NCI-H146 treated with DMSO at 0.1 percent for 48 hours (cell line): ENCODE data around the gene HAUS3.
"Not testable (repeated sequence)": the region's sequence is repeated elsewhere in the genome, so short reads cannot be mapped to it uniquely, and the experiment has no call there.

Source experiments
- DNase-seq: peaks from one replicate; lab custom pipeline; 2025; ENCODE audit not compliant: unreplicated experiment; lab: John Stamatoyannopoulos, UW

Gene HAUS3

DNA sequence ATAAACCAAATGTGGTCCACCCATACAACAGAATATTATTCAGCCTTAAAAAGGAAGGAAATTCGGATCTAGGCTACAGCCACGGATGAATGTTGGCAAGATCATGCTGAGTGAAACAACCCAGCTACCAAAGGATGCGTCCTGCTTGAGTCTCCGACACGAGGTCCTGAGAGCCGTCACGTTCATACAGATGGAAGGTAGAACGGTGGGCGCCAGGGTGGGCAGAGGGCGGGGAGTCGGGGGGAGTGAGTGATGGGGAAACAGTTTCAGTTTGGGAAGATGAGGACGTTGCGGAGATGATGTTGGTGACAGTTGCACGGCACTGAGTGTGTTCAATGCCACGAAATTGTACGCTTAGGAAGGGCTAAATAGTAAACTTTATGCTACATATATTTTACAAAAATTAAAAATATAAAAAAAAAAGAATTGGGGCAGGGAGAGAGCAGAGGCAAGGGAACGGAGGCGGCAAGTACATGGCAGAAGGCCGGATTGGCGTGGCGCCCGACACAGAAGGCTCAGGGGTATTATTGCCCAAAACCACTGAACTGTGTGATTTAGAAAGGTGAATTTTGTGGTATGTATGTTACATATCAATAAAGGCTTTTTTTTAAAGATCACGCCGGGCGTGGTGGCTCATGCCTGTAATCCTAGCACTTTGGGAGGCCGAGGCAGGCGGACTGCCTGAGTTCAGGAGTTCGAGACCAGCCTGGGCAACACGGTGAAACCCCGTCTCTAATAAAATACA, 34.8 kb upstream of the HAUS3 start:
- no peak for DNase-seq

DNA sequence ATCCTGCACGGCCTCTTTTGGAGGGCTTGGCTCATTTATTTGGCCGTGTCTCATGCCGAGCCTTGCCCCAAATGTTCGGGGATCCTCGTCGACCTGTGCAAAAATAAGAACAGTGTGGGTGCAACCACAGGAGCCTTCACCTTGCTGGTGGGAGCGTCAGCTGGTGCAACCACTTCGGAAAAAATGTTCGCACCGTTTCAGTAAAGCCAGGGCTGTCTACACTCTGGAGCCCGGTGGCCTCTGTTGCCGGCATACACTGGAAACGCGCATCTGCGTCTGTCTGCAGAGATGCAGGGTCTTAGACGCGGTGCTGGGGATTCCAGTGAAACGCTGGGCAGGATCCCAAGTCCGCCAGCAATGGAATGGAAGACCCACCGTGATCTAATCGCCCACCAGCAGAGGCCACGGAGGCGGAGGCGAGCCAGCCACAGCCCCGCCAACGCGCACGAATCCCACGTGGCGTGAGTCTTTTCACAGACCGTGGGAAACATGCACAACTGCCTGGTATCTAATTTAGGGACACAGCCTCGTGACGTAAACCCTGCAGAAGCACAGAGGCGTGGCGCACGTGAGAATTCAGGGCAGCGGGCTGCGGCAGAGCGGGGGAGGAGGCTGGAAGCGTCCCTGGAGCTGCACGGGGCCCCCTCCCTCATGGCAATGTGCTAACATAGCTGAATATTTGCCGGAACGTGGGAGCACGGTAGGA, 33.8 kb upstream of the HAUS3 start:
- DNase-seq: no peak

DNA sequence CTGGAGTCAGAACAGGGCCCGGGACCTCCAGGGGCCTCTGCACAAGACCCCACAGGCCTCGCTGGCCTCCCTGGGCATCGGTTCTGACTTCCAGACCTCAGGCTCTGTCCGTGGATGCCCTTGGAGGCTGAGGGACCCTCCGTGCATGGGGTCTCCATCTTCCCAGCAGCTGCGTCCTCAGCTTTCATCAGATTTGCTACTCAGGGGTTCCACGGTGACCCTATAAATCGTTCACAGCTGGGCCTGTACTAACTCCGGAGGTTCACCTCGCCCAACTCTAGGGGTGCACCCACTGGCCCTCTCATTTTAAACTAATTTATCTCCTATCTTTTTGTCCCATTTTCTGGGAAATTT, 33.1 kb upstream of the HAUS3 start:
- DNase-seq: not testable (repeated sequence)

DNA sequence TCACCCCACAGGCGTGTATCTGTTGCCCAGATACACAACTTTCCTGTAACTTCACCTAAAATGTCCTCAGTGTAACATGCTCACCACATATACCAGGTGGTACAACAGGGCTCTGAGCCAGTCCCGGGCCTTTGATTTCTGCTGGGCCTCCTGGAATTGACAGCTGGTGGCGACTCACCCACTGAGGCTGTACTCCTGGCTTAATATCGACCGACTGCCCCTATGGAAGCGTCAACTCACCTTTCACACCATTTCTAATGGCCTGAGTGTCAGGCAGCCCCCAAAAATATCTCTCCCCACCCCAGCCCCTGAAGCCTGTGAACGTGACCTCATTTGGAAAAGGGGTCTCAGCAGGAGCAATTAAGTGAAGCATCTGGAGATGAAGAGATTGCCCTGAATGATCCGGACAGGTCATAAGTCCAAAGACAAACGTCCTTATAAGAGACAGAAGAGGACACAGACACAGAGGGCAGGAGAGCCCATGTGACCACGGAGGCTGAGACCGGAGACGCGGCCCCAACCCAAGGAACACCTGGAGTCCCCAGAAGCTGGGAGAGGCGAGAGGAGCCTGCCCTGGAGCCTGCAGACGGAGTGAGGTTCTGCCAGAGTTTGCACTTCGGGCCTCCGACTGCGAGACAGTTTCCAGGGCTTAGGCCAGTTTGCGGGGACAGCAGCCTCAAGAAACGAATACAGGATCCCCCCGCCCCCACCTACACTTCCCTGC, 32.6 kb upstream of the HAUS3 start:
- DNase-seq: no peak

DNA sequence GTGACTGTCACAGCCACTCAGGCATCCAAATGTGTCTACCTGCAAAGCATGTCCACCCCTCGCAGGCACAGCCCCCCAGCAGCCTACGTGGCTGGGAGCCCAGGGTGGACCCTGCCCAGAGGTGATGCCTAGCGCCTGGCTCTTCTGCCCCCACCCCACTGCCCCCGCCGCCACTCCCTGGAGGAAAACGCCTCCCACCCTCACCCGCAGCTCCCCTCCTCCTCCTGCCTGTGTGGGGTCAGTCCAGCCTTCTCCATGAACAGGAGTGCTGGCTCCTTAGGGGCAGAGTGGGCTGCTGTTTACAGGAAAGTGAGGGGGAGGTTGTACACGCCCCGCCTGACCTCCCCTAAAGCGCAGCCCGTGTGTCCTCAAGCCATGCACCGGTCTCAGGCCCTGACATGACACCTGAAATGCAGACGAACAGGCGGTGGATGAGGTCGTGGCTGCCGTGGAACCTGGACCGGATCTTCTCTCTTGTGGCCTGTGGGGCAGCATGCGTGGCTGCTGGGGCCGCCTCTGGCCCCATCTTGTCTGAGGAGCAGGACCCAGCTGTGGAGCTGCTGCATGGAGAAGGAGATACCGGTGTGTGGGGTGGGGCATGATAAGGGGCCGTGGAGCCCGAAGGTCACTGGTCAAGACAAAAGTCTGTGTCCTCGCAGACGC, 31.9 kb upstream of the HAUS3 start:
- no peak for DNase-seq

DNA sequence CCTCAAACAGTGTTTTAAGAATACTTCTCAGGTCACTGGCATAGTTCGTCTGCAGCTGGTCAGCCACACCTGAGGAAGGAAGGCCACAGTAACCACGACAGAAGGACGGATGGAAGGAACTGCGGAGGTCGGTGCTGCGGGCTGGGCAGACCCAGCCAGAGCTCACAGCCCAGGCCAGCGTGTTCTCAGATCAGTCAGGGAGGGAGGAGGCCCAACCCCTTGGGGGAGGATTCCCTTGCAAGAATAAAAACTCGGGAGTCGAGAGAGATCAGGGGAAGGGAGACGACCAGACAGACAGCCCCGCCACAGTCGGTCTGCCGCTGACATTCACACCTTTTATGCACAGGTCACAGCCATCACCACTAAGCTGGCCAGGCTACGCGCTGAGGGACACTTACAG, 31.3 kb upstream of the HAUS3 start:
- no peak for DNase-seq

DNA sequence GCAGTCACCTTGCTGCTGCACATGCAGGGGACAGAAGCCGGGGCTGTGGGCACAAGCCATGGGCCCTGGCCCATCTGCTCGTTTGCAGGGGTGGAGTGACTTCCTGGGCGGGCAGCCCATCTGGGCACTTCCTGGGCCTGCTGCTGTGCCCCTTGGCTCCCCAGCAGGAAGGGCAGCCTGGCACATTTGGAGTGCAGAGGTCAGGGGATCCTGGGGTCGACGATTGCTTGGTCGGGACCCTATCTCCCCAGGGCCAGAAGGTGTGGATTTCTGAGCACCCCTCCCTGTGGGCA, 30.9 kb upstream of the HAUS3 start:
- DNase-seq: no peak

DNA sequence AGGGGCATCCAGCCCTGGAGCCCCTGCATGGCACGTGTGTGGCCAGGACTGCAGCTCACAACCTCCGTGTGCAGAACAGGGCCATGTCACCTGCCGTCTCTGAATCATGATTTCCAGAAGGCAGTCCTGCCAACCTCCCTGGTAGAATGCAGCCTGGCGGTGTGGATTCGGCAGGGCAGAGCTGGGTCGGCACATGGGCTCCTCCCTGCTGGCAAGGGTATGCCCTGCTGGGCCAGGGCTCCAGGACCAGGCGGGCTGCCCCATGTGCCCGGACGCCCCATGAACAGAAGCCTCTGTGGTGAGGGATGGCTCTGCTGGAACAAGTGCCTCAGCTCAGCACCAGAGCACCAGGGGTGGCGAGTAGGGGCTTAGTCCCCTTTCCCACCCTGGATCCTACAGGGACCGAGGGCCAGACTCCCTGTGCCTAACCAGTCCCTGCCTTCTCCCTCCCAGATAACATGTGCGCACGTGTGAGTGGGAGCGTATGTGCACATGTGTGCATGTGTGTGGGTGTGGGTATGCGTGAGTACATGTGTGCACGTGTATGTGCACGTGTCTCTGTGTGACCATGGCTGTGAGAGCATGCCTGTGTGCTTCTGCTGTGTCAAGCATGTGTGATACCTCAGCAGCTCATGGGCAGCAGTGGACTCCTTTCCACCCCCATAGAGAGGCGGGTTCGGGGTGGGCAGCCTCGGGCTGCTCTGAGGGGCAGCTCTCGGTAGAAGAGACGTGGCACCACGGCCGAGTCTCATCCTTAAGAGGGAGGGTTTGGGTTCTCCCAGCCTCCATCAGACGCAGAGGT, 30.3 kb upstream of the HAUS3 start:
- no peak for DNase-seq

DNA sequence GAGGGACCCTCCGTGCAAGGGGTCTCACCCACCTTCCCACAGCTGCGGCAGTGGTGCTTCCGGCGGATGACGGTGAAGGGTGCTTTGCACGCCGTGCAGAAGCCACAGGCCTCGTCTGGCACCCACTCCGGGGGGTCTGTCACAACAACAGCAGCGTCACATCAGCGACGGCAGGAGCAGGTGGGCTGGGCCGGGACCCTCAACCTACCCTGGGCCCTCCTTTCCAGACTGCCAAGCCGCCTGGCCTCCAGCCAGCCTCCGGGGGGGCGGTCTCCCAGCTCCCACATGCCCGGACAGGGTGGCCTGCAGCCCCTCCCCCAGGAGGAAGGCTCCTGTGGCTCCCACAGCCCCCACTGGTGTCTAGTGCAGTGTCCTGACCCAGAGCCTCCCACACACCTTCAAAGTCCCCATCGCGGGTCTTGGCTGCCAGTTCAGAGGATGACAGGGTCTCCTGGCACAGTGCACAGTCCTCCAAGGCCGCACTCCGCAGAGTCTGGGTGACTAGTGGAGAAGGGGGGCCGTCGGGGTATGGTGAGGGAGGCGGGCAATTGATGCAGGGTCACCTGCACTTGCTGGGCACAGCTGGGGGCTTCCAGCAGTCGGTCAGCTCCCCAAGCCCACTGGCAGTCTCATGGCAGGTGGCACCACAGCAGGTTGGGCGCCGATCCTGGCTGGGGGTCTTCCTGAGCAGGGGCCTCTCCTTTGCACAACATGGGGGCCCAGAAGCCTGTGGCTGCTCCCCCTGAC, 29.5 kb upstream of the HAUS3 start:
- DNase-seq: no peak

DNA sequence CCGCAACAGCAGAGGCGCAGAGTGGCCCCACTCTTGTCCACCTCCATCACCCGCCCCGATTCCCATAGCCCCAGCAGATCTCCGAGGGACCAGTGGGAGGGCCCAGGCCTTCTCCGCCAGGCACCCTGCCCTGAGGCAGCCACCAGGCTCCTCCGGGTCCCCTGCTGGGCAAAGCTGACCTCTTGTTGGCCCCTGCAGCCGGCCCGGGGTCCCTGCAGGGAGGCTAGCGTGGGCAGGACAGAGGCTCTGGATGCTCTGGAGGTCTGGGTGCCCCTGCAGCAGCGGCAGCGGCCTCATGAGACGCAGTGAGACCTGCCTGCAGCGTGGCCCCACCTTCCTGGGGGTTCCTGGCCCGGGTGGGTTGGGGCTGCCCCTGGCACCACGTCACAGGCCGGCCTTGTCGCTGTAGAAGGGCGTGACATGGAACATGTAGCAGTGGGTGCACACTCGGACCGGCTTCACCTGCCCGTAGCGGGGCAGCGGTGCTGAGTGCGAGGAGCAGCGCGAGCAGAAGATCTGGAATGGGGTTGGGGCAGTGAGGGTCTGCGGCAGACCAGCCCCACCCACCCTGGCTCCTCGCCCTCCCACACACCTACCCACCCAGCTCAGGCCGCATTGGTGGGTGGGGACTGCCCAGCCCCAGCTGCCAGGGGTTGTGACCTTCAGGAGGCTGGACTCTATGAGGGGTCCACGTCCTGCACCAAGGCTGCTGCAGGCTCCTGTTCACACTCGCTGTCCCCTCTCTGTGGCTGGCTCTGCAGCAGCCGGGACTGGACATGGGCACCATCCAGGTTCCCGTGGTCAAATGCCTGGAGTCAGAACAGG, 28.6 kb upstream of the HAUS3 start:
- no peak for DNase-seq

DNA sequence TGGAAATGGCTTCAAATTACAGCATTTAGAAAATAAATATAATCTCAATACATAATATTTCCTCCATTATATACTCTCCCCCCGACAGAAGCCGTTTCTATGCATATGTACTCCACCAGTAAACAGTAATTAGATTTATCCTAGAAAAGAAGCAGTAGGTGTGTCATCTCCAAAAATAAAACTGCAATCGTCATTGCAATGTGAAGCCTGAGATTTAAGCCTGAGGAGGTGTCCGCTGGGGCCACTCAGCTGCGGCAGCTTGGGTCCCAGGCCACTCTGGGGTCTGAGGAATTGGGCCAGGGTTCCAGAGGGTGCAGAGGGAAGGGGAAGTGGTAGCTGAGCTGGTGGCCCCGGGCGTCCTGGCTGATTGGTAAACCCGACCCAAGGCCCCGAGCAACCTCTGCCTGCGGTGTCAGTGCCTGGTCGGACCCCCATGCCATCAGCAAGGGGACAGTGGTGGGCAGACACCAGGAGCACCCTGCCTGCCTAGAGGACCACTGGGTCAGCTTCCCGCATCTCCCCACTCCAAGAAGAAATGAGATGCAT, 27.8 kb upstream of the HAUS3 start:
- no peak for DNase-seq

DNA sequence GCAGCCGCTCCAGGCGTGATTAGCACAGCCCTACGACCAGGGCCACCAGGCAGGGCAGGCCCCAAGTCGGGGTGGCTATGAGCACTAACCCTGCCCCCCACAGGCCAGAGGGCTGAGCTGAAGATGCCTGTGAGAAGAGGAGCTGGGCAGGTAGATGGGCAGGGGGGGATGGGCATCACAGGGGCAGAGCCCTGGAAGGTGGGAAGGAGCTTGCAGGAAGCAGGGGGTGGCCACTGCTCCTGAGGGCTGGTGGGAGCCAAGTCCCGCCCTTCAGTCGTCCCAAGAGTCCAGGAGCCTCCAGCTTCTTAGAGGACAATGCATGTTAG, 27.2 kb upstream of the HAUS3 start:
- no peak for DNase-seq

DNA sequence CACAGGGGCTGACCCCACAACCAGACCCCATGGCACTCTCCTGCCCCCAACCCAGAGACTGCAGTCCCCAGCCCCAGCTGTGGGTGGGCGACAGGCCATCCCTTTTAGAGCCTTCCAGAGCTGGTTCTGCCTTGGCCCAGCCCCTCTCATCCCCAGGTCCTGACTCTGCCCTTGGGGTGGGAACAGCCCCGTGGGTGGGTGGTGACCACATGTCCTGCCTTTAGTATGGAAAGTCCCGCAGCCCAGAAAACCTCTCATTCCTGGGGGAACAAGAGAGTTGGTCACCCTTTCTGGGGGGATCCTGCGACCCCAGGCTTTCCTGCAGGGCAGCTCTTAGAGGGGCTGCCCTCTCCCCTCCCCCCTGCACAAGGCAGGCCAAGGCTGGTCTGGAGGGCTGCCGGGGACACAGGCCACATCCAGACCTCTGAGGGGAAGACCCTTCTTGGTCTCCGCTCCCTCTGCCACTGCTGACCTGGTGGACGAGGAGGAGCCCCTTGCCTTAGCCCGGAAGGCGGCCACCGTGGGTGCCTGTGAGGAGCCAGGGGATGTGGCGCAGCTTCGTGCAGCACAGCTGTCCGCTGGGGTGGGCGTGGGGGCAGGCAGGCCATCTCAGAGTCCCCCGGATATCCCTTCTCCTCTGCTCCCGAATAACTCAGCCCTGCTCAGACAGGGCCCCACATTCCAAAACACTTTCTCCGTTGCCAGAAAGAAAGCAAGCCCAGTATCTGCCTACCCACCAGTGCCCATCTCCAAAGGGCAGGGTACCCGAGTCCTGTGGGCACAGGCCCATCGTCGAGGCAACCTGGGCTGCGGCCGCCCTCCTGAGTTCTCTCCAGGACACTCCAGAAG, 26.7 kb upstream of the HAUS3 start:
- no peak for DNase-seq

DNA sequence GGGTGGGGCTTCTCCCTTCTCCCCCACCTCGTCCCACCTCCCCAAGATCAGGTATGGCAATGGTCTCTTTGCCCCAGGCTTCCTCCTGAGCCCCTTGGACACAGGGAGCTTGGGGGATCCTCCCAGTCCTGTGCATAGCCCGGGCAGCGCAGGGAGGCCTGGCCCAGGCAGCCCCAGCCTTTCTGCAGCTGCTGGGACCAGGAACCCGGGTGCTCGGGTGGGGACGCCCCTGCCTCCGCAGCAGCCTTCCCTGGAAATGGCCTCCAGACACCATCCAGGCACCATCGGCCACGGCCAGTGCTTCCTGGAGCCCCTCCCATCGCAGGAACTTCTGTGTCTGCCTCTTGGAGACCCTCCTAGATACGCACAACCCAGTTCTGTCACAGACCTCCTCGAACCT, 25.9 kb upstream of the HAUS3 start:
- no peak for DNase-seq

DNA sequence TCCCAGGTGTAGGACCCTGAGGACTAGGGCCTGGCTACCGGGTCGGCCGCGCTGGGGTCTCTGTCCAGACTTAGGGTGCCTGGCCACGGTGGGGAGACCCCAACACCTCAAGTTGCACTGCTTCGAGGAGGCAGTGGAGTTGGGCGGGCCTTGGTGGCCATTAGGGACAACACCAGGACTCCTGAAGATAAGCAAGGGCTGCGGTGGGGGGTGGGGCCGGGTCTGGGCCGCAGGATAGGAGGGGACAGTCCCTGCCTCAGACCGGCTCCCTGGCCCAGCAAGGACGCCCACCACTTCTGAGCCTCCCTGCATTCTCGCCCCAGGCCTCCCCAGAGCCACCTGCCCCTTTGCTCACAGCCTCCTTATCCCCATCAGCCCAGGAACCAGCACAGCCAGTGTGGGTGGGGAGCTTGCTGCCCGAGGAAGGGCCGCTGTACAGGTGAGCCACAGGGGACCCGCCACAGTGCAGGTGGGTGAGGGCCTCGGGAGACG, 25.4 kb upstream of the HAUS3 start:
- DNase-seq: no peak

DNA sequence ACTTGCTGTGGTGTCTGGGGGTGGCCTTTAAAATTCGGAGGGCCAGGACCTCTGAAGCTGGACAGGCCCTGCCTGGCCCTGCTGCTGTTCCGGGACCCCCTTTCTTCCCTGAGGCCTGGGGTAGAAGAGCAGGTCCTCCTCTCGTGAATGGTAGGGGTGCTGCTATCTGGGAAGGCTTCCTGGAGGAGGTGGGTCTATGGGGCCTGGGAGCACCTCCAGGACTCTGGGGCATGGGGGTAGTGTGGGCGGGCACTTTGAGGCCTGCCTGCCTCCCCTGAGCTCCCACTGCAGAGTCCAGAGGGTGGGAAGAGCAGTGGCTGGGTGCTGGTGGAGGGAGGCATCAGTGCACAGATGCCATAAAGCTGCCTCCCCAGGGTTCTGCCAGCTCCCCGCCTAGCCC, 24.9 kb upstream of the HAUS3 start:
- no peak for DNase-seq

DNA sequence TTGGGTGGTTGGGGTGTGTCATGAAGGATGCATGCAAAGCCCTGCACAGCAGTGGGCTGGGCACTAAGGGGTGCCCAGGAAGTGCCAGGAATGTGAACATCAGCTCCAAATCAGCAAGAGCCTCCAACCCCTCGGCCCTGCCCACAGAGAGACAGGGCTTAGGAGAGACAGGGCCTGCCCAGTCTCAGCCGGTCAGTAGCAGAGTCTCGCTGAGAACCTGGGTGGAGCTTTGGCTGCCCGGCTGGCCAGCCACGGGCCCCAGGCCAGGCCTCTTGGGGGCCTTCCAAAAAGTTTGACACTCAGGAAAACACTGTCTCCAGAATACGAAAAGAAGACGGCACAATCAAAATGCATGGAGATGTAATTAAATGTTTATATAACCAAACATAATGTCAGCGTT, 24.3 kb upstream of the HAUS3 start:
- no peak for DNase-seq
